ENCODE data around the gene SSB. TPM values are rescaled to one million over a fixed set of nuclear protein-coding genes. Genes with fewer than 3 reads are reported as not detected.

The SSB gene
- total and polyA plus RNA-seq, 2 of the 4 experiments (the other 2 are of a cell fraction) = 41.2 to 75.5 TPM

DNA sequence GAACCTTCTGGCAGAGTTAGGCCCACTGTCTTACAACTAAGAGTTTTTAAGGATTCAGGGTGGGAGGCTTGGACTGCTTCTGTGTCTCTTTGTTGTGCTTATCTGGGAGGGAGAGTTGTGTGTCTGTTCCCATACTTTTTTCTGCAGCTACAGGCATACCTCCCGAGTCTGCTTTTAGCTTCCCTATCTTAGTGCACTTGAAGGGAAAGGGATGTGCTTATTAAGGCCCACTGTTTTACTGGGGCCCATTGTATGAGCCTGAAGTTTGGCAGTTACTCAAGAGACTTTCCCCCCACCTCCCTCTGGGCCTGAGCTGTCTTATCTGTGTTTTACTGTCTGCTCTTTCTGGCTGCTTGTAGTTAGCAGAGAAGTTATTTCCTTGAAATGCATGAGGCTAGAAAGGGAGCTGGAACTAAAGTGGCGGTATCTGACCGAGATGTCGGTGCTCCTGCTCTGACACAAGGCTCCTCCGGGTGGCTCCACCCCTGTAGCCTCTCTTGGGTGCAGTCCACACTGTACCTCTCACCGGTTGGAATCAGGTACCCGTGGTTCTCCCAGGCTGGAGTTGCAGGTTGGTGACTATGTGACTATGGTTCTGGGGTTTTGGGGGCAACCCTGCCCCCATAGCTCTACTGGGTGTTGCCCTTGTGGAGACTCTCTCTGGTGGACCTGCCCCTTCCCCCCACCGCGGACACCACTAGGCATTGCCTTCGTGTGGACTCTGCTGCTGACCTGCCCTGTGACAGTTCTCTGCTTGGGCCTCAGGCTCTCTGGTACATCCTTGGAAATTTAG is 41.5 kb downstream of the SSB start:
- H3K4me3 ChIP-seq (ENCODE audit: insufficient read depth, low read depth, low read length) = no peak overlapping the region
- 0 out of 2 replicates have a peak, but pooled peaks cover 2% of the 10 kb centered on the region for H3K36me3 ChIP-seq (ENCODE audit: control insufficient read depth, insufficient read depth, low read length)
- DNase-seq (peak; percentile 17), ATAC-seq (ENCODE audit: low read depth) (no peak)
- no peaks in the 10 kb centered on the region for H3K27me3 ChIP-seq (ENCODE audit: control insufficient read depth, insufficient read depth, low read length)
- no peak overlapping the region for H2AK9ac ChIP-seq (replicated peaks; ENCODE audit: low read depth, low read length, poor library complexity)
- H3K4ac ChIP-seq (ENCODE audit: low read depth, low read length) = no peak overlapping the region
- H3K18ac ChIP-seq (ENCODE audit: low read depth, low read length) = no peak overlapping the region
- H4K8ac ChIP-seq (ENCODE audit: low read depth in 2 of 2, low read length in 2 of 2) = no peak overlapping the region
- H3K27ac ChIP-seq (ENCODE audit: insufficient read depth, low read length) = no peak overlapping the region
- H3K56ac ChIP-seq (ENCODE audit: extremely low read depth, insufficient read depth, low read length) = no peak overlapping the region
- in situ Hi-C loops (cut with MboI; ENCODE audit: low sequenced_read_pairs) = no loop called here
- WGBS, 2 experiments (ENCODE audit: extremely low coverage in 2 of 2, insufficient read length in 1 of 2) = 66% methylated on average over 4 of the region's 10 CpGs; no CpG with 5 or more reads in 1 of the 2 experiments
- H2AK5ac ChIP-seq (ENCODE audit: low read depth, low read length) = no peak overlapping the region
- no TSS peak for BruUV-seq (replicated peaks)
- no peak overlapping the region for H2BK120ac ChIP-seq (ENCODE audit: low read depth, low read length)
- H3K9ac ChIP-seq (ENCODE audit: low read depth, low read length) = no peak overlapping the region
- no peak overlapping the region for H3K23ac ChIP-seq (ENCODE audit: low read depth, low read length)
- H4K91ac ChIP-seq (ENCODE audit: insufficient read depth, low read depth, low read length) = no peak overlapping the region
- H2AFZ ChIP-seq (replicated peaks; ENCODE audit: low read length, poor library complexity) = no peak overlapping the region
- no peak overlapping the region for H2BK15ac ChIP-seq (ENCODE audit: low read depth, low read length)
- H3K79me1 ChIP-seq (ENCODE audit: low read depth in 1 of 2, low read length in 2 of 2) = peaks cover 8 to 39% of the 10 kb centered on the region in 2 experiments
- CTCF ChIA-PET = interaction anchor here (0.6 kb wide), 1 partner anchor 38 kb away, joined by 5 read pairs; no protein-coding TSS in a partner anchor
- peaks cover 9% of the 10 kb centered on the region for H3K9me1 ChIP-seq (ENCODE audit: insufficient read depth, low read length)
- POLR2A ChIA-PET (ENCODE audit: unreplicated experiment) = no interaction called here
- no peak overlapping the region for H3K14ac ChIP-seq (replicated peaks; ENCODE audit: low read depth, low read length)
- no peak overlapping the region for H4K5ac ChIP-seq (ENCODE audit: low read depth, low read length)
- H2BK5ac ChIP-seq (ENCODE audit: low read depth, low read length, poor library complexity, severe bottlenecking) = no peak overlapping the region
- H4K20me1 ChIP-seq (ENCODE audit: insufficient read depth, low read length) = peaks cover 21% of the 10 kb centered on the region
- no peak overlapping the region for H2BK20ac ChIP-seq (ENCODE audit: low read depth, low read length)
- intact Hi-C loops (cut with micrococcal nuclease) = no loop called here
- no peaks in the 10 kb centered on the region for H3K9me3 ChIP-seq (ENCODE audit: control insufficient read depth, insufficient read depth, low read length)
- H3K4me1 ChIP-seq (ENCODE audit: control insufficient read depth, insufficient read depth, low read length) = no peaks in the 10 kb centered on the region
- dilution Hi-C loops (cut with HindIII; ENCODE audit: low sequenced_read_pairs, unreplicated experiment) = no loop called here
- H3K4me2 ChIP-seq (ENCODE audit: low read depth, low read length) = no peak overlapping the region
- TF ChIP-seq, protein P1, sequence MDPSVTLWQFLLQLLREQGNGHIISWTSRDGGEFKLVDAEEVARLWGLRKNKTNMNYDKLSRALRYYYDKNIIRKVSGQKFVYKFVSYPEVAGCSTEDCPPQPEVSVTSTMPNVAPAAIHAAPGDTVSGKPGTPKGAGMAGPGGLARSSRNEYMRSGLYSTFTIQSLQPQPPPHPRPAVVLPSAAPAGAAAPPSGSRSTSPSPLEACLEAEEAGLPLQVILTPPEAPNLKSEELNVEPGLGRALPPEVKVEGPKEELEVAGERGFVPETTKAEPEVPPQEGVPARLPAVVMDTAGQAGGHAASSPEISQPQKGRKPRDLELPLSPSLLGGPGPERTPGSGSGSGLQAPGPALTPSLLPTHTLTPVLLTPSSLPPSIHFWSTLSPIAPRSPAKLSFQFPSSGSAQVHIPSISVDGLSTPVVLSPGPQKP (IDR thresholded peaks at IDR 0.05; ENCODE audit: borderline replicate concordance, low read depth, low read length) = no peak
- TF ChIP-seq POLR2A (IDR thresholded peaks at IDR 0.05; ENCODE audit: low read depth, low read length) = no peak
- TF ChIP-seq NFE2L2 (IDR thresholded peaks at IDR 0.05; ENCODE audit: low read depth, low read length) = no peak
- no peak for TF ChIP-seq CHD1 (IDR thresholded peaks at IDR 0.05; ENCODE audit: low read depth, low read length)
- no peak for TF ChIP-seq FOS (IDR thresholded peaks at IDR 0.05; ENCODE audit: low read depth, low read length)
- no peak for TF ChIP-seq RFX5 (IDR thresholded peaks at IDR 0.05; ENCODE audit: low read depth, low read length)
- no peak for TF ChIP-seq RAD21 (IDR thresholded peaks at IDR 0.05; ENCODE audit: low read length)
- TF ChIP-seq CEBPB (IDR thresholded peaks at IDR 0.05; ENCODE audit: low read depth, low read length) = no peak
- TF ChIP-seq, protein P2, sequence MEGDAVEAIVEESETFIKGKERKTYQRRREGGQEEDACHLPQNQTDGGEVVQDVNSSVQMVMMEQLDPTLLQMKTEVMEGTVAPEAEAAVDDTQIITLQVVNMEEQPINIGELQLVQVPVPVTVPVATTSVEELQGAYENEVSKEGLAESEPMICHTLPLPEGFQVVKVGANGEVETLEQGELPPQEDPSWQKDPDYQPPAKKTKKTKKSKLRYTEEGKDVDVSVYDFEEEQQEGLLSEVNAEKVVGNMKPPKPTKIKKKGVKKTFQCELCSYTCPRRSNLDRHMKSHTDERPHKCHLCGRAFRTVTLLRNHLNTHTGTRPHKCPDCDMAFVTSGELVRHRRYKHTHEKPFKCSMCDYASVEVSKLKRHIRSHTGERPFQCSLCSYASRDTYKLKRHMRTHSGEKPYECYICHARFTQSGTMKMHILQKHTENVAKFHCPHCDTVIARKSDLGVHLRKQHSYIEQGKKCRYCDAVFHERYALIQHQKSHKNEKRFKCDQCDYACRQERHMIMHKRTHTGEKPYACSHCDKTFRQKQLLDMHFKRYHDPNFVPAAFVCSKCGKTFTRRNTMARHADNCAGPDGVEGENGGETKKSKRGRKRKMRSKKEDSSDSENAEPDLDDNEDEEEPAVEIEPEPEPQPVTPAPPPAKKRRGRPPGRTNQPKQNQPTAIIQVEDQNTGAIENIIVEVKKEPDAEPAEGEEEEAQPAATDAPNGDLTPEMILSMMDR (conservative IDR thresholded peaks at IDR 0.05; ENCODE audit: low read depth, low read length) = no peak
- no peak for TF ChIP-seq RCOR1 (IDR thresholded peaks at IDR 0.05; ENCODE audit: insufficient replicate concordance, low read length)
- no peak for TF ChIP-seq BHLHE40 (IDR thresholded peaks at IDR 0.05; ENCODE audit: low read depth, low read length)
- TF ChIP-seq MXI1 (IDR thresholded peaks at IDR 0.05; ENCODE audit: borderline replicate concordance, low read depth, low read length) = no peak
- no peak for TF ChIP-seq SMC3 (IDR thresholded peaks at IDR 0.05; ENCODE audit: low read depth, low read length)
- no peak for TF ChIP-seq MAFK (IDR thresholded peaks at IDR 0.05; ENCODE audit: low read depth, low read length)
- TF ChIP-seq MAZ (IDR thresholded peaks at IDR 0.05; ENCODE audit: borderline replicate concordance, low read depth, low read length) = no peak

All from IMR-90 (cell line).